IMR-90 (cell line): ENCODE data around the gene RFX2.

ENCODE experiments used
- BHLHE40 ChIP-seq: fragments of 150-350 bp; IDR thresholded peaks from 2 replicates; pipeline ENCODE4 v1.6.1; 2016; ENCODE audit warnings: mild to moderate bottlenecking, low read depth, low read length
- CEBPB ChIP-seq: IDR thresholded peaks from 2 replicates; pipeline ENCODE4 v1.6.1; 2012; ENCODE audit warnings: low read depth, low read length, improper control_type of control experiment
- CHD1 ChIP-seq: IDR thresholded peaks from 2 replicates; pipeline ENCODE4 v1.6.1; 2012; ENCODE audit warnings: low read depth, low read length, improper control_type of control experiment
- CTCF ChIP-seq: conservative IDR thresholded peaks from 2 replicates; pipeline ENCODE4 v1.5.1; 2012; ENCODE audit warnings: mild to moderate bottlenecking, low read depth, low read length, improper control_type of control experiment
- FOS ChIP-seq: fragments of 150-350 bp; IDR thresholded peaks from 2 replicates; pipeline ENCODE4 v1.6.1; 2016; ENCODE audit warnings: low read depth, low read length
- MAFK ChIP-seq: IDR thresholded peaks from 2 replicates; pipeline ENCODE4 v1.6.1; 2012; ENCODE audit warnings: low read depth, low read length, improper control_type of control experiment
- MAZ ChIP-seq: IDR thresholded peaks from 2 replicates; pipeline ENCODE4 v1.6.1; 2012; ENCODE audit warnings: low read depth, mild to moderate bottlenecking, low read length, improper control_type of control experiment, moderate library complexity, borderline replicate concordance
- MXI1 ChIP-seq: IDR thresholded peaks from 2 replicates; pipeline ENCODE4 v1.6.1; 2012; ENCODE audit warnings: low read depth, mild to moderate bottlenecking, low read length, moderate library complexity, borderline replicate concordance
- POLR2A ChIP-seq: IDR thresholded peaks from 2 replicates; pipeline ENCODE4 v1.6.1; 2012; ENCODE audit warnings: mild to moderate bottlenecking, low read depth, low read length
- RAD21 ChIP-seq: IDR thresholded peaks from 2 replicates; pipeline ENCODE4 v1.6.1; 2012; ENCODE audit warnings: low read length, improper control_type of control experiment
- RFX5 ChIP-seq: IDR thresholded peaks from 2 replicates; pipeline ENCODE4 v1.8.0; 2012; ENCODE audit warnings: low read depth, mild to moderate bottlenecking, low read length, moderate library complexity
- SMC3 ChIP-seq: fragments of 150-350 bp; IDR thresholded peaks from 2 replicates; pipeline ENCODE4 v1.6.1; 2016; ENCODE audit warnings: low read depth, mild to moderate bottlenecking, antibody characterized with exemption, low read length, moderate library complexity
- USF2 ChIP-seq: fragments of 150-350 bp; IDR thresholded peaks from 2 replicates; pipeline ENCODE4 v1.6.1; 2017; ENCODE audit warnings: mild to moderate bottlenecking, antibody characterized with exemption, low read length, low read depth

GRCh38 chr19:6011794-6012193, 98.5 kb downstream of the RFX2 start:
- TF ChIP-seq POLR2A (no peak), CTCF (no peak), MAZ (no peak), MAFK (no peak), RFX5 (no peak), CEBPB (no peak), FOS (no peak), BHLHE40 (no peak), USF2 (no peak), RAD21 (no peak), MXI1 (no peak), CHD1 (no peak), SMC3 (no peak)
